Lower lobe of right lung (tissue), 2 donors: ENCODE data around the gene TRPM2. TPM values are rescaled to one million over a fixed set of nuclear protein-coding genes. Genes with fewer than 3 reads are reported as not detected.

Experiments
- ATAC-seq, 2 donors: fragments of 200-7000 bp; cut with Tn5 transposase; one replicate each; pipeline ENCODE4 v1.9.1; 2020 to 2022; ENCODE audit warnings: mild to moderate bottlenecking in 2 of 2, moderate library complexity in 2 of 2
- DNase-seq: peaks from one replicate; pipeline ENCODE4 v3.0.0-alpha.2; 2020
- H3K27ac ChIP-seq: fragments of 200-600 bp; one replicate; pipeline ENCODE4 v1.8.0; 2022
- H3K27me3 ChIP-seq: fragments of 200-600 bp; one replicate; pipeline ENCODE4 v1.8.0; 2022; ENCODE audit warnings: low read depth
- H3K36me3 ChIP-seq: fragments of 200-600 bp; one replicate; pipeline ENCODE4 v1.8.0; 2022; ENCODE audit warnings: mild to moderate bottlenecking
- H3K4me1 ChIP-seq: fragments of 200-600 bp; one replicate; pipeline ENCODE4 v1.8.0; 2022
- H3K4me3 ChIP-seq: fragments of 200-600 bp; one replicate; pipeline ENCODE4 v1.8.0; 2022; ENCODE audit warnings: mild to moderate bottlenecking
- H3K9me3 ChIP-seq: fragments of 200-600 bp; one replicate; pipeline ENCODE4 v1.8.0; 2022
- intact Hi-C: fragments of 100-400 bp; cut with DNase I; formaldehyde crosslinking; loops from one replicate; pipeline ENCODE4 v1.11.0; 2022
- total RNA-seq: library from RNA; stranded (reverse); fragmentation: NEBNext Ultra II Directional; extraction: Animal tissue kit (Norgen Biotek cat#: 25700); gene quantifications from one replicate; pipeline ENCODE4 v1.2.1, GENCODE V29; 2021
- TF ChIP-seq, protein P1 (sequence below): fragments of 200-600 bp; IDR thresholded peaks from one replicate; pipeline ENCODE4 v1.8.0; 2022; ENCODE audit warnings: antibody characterized with exemption, mild to moderate bottlenecking
- donor health status: DM: no; HTN: yes; CAD: no; lungs with severe emphysema.

The TRPM2 gene
- total RNA-seq, 1 donor from 2014 or later = 17.9 TPM

DNA sequence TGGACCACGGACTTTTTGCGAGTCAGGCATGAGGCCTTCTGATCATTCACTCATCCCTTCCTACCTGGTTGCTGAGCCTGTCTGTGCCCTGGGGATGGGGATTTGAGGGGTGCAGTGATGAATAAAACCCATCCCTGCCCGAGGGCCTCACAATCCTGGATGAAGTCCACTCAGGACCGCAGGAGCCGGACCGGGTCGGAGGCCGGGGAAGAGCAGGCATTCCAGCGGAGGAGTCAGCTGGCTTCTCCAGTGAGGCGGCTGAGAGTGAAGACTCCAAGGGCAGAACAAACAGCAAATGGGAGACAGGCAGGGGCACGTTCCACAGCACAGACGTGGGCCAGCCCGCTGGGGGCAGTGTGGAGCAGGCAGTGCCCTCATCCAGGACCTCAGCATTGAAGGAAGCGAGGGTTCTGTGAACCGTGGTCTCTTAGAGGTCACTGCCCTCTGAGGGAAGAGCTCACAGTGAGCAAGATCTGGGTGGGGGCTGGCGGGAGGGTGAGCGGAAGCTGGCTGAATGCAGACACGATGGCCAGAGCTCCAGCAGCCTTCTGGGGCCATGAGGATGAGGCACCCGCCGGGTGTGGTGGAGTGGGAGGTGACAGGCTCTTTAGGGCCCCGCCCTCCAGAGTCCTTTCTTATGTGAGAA is 91.0 kb downstream of the TRPM2 start:
- DNase-seq = peak; percentile 42
- TF ChIP-seq, protein P1, sequence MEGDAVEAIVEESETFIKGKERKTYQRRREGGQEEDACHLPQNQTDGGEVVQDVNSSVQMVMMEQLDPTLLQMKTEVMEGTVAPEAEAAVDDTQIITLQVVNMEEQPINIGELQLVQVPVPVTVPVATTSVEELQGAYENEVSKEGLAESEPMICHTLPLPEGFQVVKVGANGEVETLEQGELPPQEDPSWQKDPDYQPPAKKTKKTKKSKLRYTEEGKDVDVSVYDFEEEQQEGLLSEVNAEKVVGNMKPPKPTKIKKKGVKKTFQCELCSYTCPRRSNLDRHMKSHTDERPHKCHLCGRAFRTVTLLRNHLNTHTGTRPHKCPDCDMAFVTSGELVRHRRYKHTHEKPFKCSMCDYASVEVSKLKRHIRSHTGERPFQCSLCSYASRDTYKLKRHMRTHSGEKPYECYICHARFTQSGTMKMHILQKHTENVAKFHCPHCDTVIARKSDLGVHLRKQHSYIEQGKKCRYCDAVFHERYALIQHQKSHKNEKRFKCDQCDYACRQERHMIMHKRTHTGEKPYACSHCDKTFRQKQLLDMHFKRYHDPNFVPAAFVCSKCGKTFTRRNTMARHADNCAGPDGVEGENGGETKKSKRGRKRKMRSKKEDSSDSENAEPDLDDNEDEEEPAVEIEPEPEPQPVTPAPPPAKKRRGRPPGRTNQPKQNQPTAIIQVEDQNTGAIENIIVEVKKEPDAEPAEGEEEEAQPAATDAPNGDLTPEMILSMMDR = no peak
- Histone ChIP-seq H3K4me1 (no peaks in the 10 kb centered on the region), H3K36me3 (no peaks in the 10 kb centered on the region), H3K9me3 (no peaks in the 10 kb centered on the region), H3K4me3 (no peak overlapping the region), H3K27ac (no peak overlapping the region), H3K27me3 (peaks cover 15% of the 10 kb centered on the region)
- ATAC-seq = no peak
- intact Hi-C loops = no loop called here

DNA sequence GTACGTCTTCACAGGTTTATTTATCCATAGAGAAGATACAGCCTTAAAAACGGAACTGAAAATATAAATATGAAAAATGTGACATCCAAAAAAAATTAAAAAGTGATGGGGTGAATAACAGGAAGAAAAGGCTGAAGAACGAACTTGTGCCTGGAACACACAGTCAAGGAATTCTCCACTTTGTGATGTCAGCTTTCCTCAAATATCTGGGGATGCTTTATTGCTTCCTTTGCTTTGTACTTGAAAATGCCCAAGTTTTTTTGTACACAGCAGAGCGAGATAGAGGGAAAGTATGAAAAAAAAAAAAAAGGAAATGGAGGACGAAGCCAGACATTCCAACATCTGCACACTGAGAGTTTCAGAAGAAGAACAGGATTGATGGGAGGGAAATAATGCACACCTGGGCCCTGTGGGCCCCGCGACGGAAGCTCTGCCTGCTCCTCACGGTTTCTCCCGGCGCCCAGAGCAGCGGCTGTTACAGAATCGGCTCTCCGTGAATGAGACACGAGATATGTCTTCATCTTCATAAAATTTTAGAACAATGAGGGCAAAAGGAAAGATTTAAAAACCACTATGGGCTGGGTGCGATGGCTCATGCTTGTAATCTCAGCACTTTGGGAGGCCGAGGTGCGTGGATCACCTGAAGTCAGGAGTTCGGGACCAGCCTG is 91.9 kb downstream of the TRPM2 start:
- intact Hi-C loops = no loop called here
- ATAC-seq = no peak

GRCh38 chr21:44448651-44449131 is 95.3 kb downstream of the TRPM2 start:
- ATAC-seq = no peak
- intact Hi-C loops = no loop called here
- no peaks in the 10 kb centered on the region for H3K36me3 ChIP-seq

More for the DNA sequence above, 91.9 kb downstream of the TRPM2 start:
- TF ChIP-seq, protein P1 = no peak
- H3K27ac ChIP-seq = no peak overlapping the region
- peaks cover 22% of the 10 kb centered on the region for H3K27me3 ChIP-seq
- DNase-seq = peak; percentile 7
- no peaks in the 10 kb centered on the region for H3K4me1 ChIP-seq
- no peaks in the 10 kb centered on the region for H3K9me3 ChIP-seq
- no peak overlapping the region for H3K4me3 ChIP-seq
- no peaks in the 10 kb centered on the region for H3K36me3 ChIP-seq

GRCh38 chr21:44449473-44450363 is 96.3 kb downstream of the TRPM2 start:
- DNase-seq = no peak

More at GRCh38 chr21:44448651-44449131, 95.3 kb downstream of the TRPM2 start:
- no peak overlapping the region for H3K27ac ChIP-seq
- no peak for DNase-seq
- H3K4me3 ChIP-seq = no peak overlapping the region
- peaks cover 22% of the 10 kb centered on the region for H3K27me3 ChIP-seq
- no peaks in the 10 kb centered on the region for H3K9me3 ChIP-seq
- no peaks in the 10 kb centered on the region for H3K4me1 ChIP-seq
- TF ChIP-seq, protein P1 = no peak

DNA sequence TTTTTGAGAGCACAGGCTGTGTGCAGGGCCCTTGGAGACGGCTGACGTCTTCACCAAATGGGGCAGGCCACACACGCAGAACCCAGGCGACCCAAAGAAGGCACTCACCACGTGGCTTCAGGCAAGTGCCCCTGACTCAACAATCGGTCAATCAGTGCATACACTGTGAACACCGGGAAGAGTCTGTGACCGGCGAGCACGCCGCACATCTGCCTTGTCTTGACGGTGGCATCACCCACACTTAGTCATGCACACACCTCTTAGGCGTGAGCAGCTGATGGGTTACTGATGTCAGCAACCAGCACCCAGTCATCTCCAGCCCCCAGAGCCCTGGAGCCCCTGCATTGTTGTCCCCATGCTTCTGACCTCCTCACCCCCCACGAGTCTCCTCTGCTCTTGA is 97.0 kb downstream of the TRPM2 start:
- intact Hi-C loops = no loop called here
- Histone ChIP-seq H3K9me3 (no peaks in the 10 kb centered on the region), H3K27me3 (peaks cover 22% of the 10 kb centered on the region), H3K36me3 (no peaks in the 10 kb centered on the region), H3K4me1 (no peaks in the 10 kb centered on the region), H3K27ac (no peak overlapping the region), H3K4me3 (no peak overlapping the region)
- TF ChIP-seq, protein P1 = no peak
- DNase-seq = no peak
- ATAC-seq = no peak

More at GRCh38 chr21:44449473-44450363, 96.3 kb downstream of the TRPM2 start:
- intact Hi-C loops = no loop called here
- TF ChIP-seq, protein P1 = no peak
- no peak overlapping the region for H3K4me3 ChIP-seq
- H3K4me1 ChIP-seq = no peaks in the 10 kb centered on the region
- H3K27ac ChIP-seq = no peak overlapping the region
- no peaks in the 10 kb centered on the region for H3K36me3 ChIP-seq
- peak in 1 of 2 donors; percentile 37 for ATAC-seq
- peaks cover 22% of the 10 kb centered on the region for H3K27me3 ChIP-seq
- no peaks in the 10 kb centered on the region for H3K9me3 ChIP-seq
